Suprapubic skin (tissue), 4 donors: ENCODE results near the gene LCE1C. TPM values are rescaled to one million over a fixed set of nuclear protein-coding genes. Genes with fewer than 3 reads are reported as not detected.

Experiments
- DNase-seq, 2 donors: peaks; one replicate each; pipeline ENCODE4 v3.0.0-alpha.2; 2019; ENCODE audit warnings: low spot score in 2 of 2
- H3K27ac ChIP-seq: fragments of 200-600 bp; sonication (generic); one replicate; pipeline ENCODE4 v1.5.1; 2019
- H3K27me3 ChIP-seq: fragments of 200-600 bp; sonication (generic); one replicate; pipeline ENCODE4 v1.5.1; 2019
- H3K36me3 ChIP-seq: fragments of 200-600 bp; sonication (generic); one replicate; pipeline ENCODE4 v1.5.1; 2019
- H3K4me1 ChIP-seq: fragments of 200-600 bp; sonication (generic); one replicate; pipeline ENCODE4 v1.5.1; 2019
- H3K4me3 ChIP-seq: fragments of 200-600 bp; sonication (generic); one replicate; pipeline ENCODE4 v1.5.1; 2019; ENCODE audit warnings: mild to moderate bottlenecking
- H3K9me3 ChIP-seq: fragments of 200-600 bp; sonication (generic); one replicate; pipeline ENCODE4 v1.5.1; 2019
- CTCF ChIP-seq, 2 donors: fragments of 200-600 bp in 1 of 2; fragments of 450-650 bp in 1 of 2; sonication (generic) in 1 of 2; IDR thresholded peaks; one replicate each; pipeline ENCODE4 v1.5.1; 2016 to 2019; ENCODE audit warnings: antibody characterized with exemption in 2 of 2, mild to moderate bottlenecking in 1 of 2, moderate library complexity in 1 of 2
- EP300 ChIP-seq: sonication (generic); formaldehyde crosslinking; IDR thresholded peaks from one replicate; pipeline ENCODE4 v1.6.1; 2017; ENCODE audit warnings: antibody characterized with exemption
- POLR2A ChIP-seq, 2 donors: fragments of 450-650 bp; IDR thresholded peaks; one replicate each; pipeline ENCODE4 v1.6.1; 2017; ENCODE audit warnings: antibody characterized with exemption in 2 of 2, mild to moderate bottlenecking in 2 of 2, moderate library complexity in 2 of 2
- POLR2AphosphoS5 ChIP-seq, 3 donors: sonication (generic); formaldehyde crosslinking; IDR thresholded peaks; one replicate each; pipeline ENCODE4 v1.6.1; 2017; ENCODE audit warnings: antibody characterized with exemption in 3 of 3
- WGBS: methylation state at CpG from one replicate; pipeline ENCODE4 v1.1.5; 2018; 5-methylcytosine and 5-hydroxymethylcytosine counted together
- total RNA-seq, 4 donors: library from RNA; depleted of rRNA; stranded (reverse); fragments of >200 nt; gene quantifications; one replicate each; pipeline ENCODE4 v1.1.0, GENCODE V29; 2016

The LCE1C gene
- total RNA-seq, 4 donors from 2014 or later, result 73.2 to 1,471 (median 1,283) TPM

- no peak overlapping the region for H3K4me3 ChIP-seq
- WGBS, result 56% methylated on average over 4 of the region's 4 CpGs
- H3K4me1 ChIP-seq, result no peaks in the 10 kb centered on the region
- no peak for DNase-seq
- no peaks in the 10 kb centered on the region for H3K27me3 ChIP-seq
- no peak overlapping the region for H3K27ac ChIP-seq
- H3K9me3 ChIP-seq, result no peaks in the 10 kb centered on the region
- H3K36me3 ChIP-seq, result no peaks in the 10 kb centered on the region
- TF ChIP-seq POLR2AphosphoS5 (IDR thresholded peaks at IDR 0.05) (no peak), CTCF (IDR thresholded peaks at IDR 0.05) (no peak), EP300 (no peak), POLR2A (IDR thresholded peaks at IDR 0.05) (no peak)
Measured at GRCh38 chr1:152777510-152778137, 28.8 kb downstream of the LCE1C start.

DNA sequence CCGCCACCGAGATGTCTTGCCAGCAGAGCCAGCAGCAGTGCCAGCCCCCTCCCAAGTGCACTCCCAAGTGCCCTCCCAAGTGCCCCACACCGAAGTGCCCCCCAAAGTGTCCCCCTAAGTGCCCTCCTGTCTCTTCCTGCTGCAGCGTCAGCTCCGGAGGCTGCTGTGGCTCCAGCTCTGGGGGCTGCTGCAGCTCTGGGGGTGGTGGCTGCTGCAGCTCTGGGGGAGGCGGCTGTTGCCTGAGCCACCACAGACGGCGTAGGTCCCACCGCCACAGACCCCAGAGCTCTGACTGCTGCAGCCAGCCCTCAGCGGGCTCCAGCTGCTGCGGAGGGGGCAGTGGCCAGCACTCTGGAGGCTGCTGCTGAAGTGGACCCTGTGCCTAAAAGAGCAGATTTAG lies 30.1 kb downstream of the LCE1C start:
- no peak overlapping the region for H3K27ac ChIP-seq
- 83% methylated on average over 10 of the region's 11 CpGs for WGBS
- DNase-seq, result no peak

GRCh38 chr1:152774875-152775274 lies 31.6 kb downstream of the LCE1C start, which contains the start of gene LCE1F:
Gene LCE1F, plus strand, starts transcription at chr1:152775140. Its CDS starts 1,232 bp downstream, at chr1:152776372.
- Histone ChIP-seq H3K27ac (no peak within 1 kb of the TSS), H3K4me3 (no peak within 1 kb of the TSS), H3K27me3 (no peaks in the 10 kb centered on the region), H3K4me1 (no peaks in the 10 kb centered on the region), H3K9me3 (no peaks in the 10 kb centered on the region), H3K36me3 (no peaks in the 10 kb centered on the region)
- no peak for TF ChIP-seq POLR2AphosphoS5 (IDR thresholded peaks at IDR 0.05)
- no peak for TF ChIP-seq CTCF (IDR thresholded peaks at IDR 0.05)
- no peak for TF ChIP-seq EP300
- no peak for TF ChIP-seq POLR2A (IDR thresholded peaks at IDR 0.05)
- DNase-seq, result no peak
- 62% methylated on average over 6 of the region's 6 CpGs for WGBS

More for the DNA sequence above, 30.1 kb downstream of the LCE1C start:
- TF ChIP-seq EP300, result no peak
- no peak for TF ChIP-seq CTCF (IDR thresholded peaks at IDR 0.05)
- TF ChIP-seq POLR2A (IDR thresholded peaks at IDR 0.05), result no peak
- no peak for TF ChIP-seq POLR2AphosphoS5 (IDR thresholded peaks at IDR 0.05)
- Histone ChIP-seq H3K4me3 (no peak overlapping the region), H3K27me3 (no peaks in the 10 kb centered on the region), H3K36me3 (no peaks in the 10 kb centered on the region), H3K4me1 (no peaks in the 10 kb centered on the region), H3K9me3 (no peaks in the 10 kb centered on the region)

DNA sequence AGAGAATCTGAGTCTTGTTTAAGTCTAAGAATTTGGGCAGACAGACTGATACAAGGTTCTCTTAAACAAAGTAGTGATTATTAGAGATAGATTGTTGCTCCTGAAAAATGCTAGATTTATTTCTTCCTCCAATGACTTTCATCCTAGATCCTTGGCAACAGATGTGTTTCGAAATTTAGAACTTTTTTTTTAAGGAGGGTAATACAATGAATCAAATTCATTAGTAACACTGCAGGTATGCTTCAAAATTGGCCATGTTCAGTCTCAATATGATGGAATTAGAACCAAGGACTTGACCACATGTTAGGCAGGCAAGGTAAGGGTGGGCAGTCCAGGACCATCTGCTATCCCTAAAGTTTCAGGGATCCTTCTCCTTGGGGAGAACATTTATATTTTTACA lies 36.0 kb downstream of the LCE1C start:
- Histone ChIP-seq H3K27ac (no peak overlapping the region), H3K36me3 (no peaks in the 10 kb centered on the region), H3K27me3 (no peaks in the 10 kb centered on the region), H3K9me3 (no peaks in the 10 kb centered on the region), H3K4me1 (peaks cover 3% of the 10 kb centered on the region), H3K4me3 (no peak overlapping the region)
- DNase-seq, result no peak
- TF ChIP-seq POLR2A (IDR thresholded peaks at IDR 0.05) (no peak), POLR2AphosphoS5 (IDR thresholded peaks at IDR 0.05) (no peak)
- WGBS, result 61% methylated on average over 1 of the region's 1 CpG

- no peak for DNase-seq
- H3K27ac ChIP-seq, result no peak overlapping the region
- H3K27me3 ChIP-seq, result no peaks in the 10 kb centered on the region
- no peak for TF ChIP-seq POLR2AphosphoS5 (IDR thresholded peaks at IDR 0.05)
- TF ChIP-seq POLR2A (IDR thresholded peaks at IDR 0.05), result no peak
- TF ChIP-seq CTCF (IDR thresholded peaks at IDR 0.05), result no peak
- no peak for TF ChIP-seq EP300
- H3K36me3 ChIP-seq, result no peaks in the 10 kb centered on the region
- WGBS, result 53% methylated on average over 8 of the region's 8 CpGs
- H3K4me1 ChIP-seq, result peaks cover 3% of the 10 kb centered on the region
- H3K9me3 ChIP-seq, result no peaks in the 10 kb centered on the region
- no peak overlapping the region for H3K4me3 ChIP-seq
Measured at GRCh38 chr1:152768847-152769533, 37.5 kb downstream of the LCE1C start.
